Activated CD4-positive, alpha-beta T cell treated with anti-CD3 and anti-CD28 coated beads for 36 hours (primary cell): ENCODE results near the gene TFF2. TPM values are rescaled to one million over a fixed set of nuclear protein-coding genes. Genes with fewer than 3 reads are reported as not detected.

Experiments
- ATAC-seq: fragments of 200-7000 bp; cut with Tn5 transposase; one replicate; pipeline ENCODE4 v1.10.0; 2021; ENCODE audit warnings: mild to moderate bottlenecking, moderate library complexity
- CTCF ChIA-PET: fragments of 350-600 bp; sonication (Branson Sonifier 250); formaldehyde crosslinking; loops from one replicate; lab custom pipeline; 2021; ENCODE audit warnings: antibody characterized with exemption; lab: Charles Lee
- POLR2A ChIA-PET: fragments of 350-600 bp; sonication (Branson Sonifier 250); formaldehyde crosslinking; loops from one replicate; lab custom pipeline; 2021; ENCODE audit warnings: antibody characterized with exemption, inconsistent platforms; lab: Charles Lee
- DNase-seq: peaks from one replicate; pipeline ENCODE4 v3.0.0-alpha.2; 2020
- H3K27ac Mint-ChIP-seq: one replicate; pipeline ENCODE4 v1.8.0; 2021; ENCODE audit warnings: mixed read lengths
- H3K27me3 Mint-ChIP-seq: one replicate; pipeline ENCODE4 v1.8.0; 2021; ENCODE audit warnings: mixed read lengths
- H3K36me3 Mint-ChIP-seq: one replicate; pipeline ENCODE4 v1.8.0; 2021; ENCODE audit warnings: low read depth, mixed read lengths
- H3K4me1 Mint-ChIP-seq: one replicate; pipeline ENCODE4 v1.8.0; 2021; ENCODE audit warnings: mixed read lengths
- H3K4me3 Mint-ChIP-seq: one replicate; pipeline ENCODE4 v1.8.0; 2021; ENCODE audit warnings: mild to moderate bottlenecking, moderate library complexity, mixed read lengths
- H3K9me3 Mint-ChIP-seq: one replicate; pipeline ENCODE4 v1.8.0; 2021; ENCODE audit warnings: low read depth, mixed read lengths
- intact Hi-C, 2 experiments: fragments of 100-400 bp; cut with DNase I in 1 of 2; cut with micrococcal nuclease in 1 of 2; formaldehyde crosslinking; loops; one replicate each; pipeline versions ENCODE4 v1.14.2 to v1.15.1; 2022 to 2024; cut with DNase I, micrococcal nuclease
- total RNA-seq, 2 experiments: library from RNA; stranded (reverse); gene quantifications; one replicate each; pipeline ENCODE4 v1.2.3, GENCODE V29; 2021

Gene TFF2
- total RNA-seq, 2 experiments from 2014 or later = not detected

DNA sequence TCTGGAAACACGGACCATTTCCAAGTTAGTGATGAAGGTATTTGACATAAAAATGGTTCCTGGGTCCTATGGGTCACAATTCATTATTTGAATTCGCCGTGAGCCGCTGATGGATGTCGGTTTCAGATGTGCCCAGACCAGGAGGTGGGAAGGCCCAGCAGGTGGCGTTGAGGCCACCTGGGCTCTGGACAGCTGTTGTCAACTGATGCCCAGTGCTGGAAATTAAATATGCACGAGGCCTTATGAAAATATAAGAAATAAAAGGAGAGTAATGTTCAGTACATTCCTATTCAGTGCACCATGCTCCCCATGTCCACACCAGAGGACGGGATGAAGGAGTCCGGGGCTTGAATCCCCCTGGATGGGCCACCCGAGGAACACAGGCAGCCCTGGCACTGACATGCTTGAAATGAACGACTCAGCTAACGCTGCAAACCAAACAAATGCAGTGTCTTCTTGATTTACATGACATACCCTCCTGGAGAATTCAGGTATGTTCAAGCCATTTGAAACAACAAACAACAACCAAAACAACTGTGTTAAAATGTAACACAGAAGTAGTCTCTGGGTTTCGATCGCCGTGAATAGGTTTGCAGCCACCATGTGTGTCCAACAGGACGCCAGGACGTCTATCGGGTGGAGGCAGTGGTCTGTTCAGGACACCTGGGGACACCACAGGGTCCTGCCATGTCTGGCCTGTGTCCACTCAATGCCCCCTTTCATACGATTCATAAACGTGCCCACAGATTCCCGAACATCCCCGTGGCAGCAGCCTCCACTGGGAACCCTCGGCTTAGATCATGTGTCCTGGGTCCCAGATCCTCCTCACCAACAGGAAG, 41.7 kb downstream of the TFF2 start:
- no peak for ATAC-seq
- CTCF ChIA-PET = interaction anchor here (0.6 to 3.6 kb wide), 20 partner anchors 10 to 376 kb away, joined by 3 to 21 read pairs (median 3); no protein-coding TSS in a partner anchor
- Mint-ChIP-seq H3K27me3 (peaks cover 2% of the 10 kb centered on the region), H3K4me3 (no peak overlapping the region), H3K9me3 (no peaks in the 10 kb centered on the region), H3K36me3 (no peaks in the 10 kb centered on the region), H3K27ac (no peak overlapping the region), H3K4me1 (no peaks in the 10 kb centered on the region)
- no peak for DNase-seq
- intact Hi-C loops = loop anchor here (1.0 to 5.0 kb wide), 2 partner anchors 141 to 218 kb away; no protein-coding TSS in a partner anchor
- POLR2A ChIA-PET = no interaction called here

DNA sequence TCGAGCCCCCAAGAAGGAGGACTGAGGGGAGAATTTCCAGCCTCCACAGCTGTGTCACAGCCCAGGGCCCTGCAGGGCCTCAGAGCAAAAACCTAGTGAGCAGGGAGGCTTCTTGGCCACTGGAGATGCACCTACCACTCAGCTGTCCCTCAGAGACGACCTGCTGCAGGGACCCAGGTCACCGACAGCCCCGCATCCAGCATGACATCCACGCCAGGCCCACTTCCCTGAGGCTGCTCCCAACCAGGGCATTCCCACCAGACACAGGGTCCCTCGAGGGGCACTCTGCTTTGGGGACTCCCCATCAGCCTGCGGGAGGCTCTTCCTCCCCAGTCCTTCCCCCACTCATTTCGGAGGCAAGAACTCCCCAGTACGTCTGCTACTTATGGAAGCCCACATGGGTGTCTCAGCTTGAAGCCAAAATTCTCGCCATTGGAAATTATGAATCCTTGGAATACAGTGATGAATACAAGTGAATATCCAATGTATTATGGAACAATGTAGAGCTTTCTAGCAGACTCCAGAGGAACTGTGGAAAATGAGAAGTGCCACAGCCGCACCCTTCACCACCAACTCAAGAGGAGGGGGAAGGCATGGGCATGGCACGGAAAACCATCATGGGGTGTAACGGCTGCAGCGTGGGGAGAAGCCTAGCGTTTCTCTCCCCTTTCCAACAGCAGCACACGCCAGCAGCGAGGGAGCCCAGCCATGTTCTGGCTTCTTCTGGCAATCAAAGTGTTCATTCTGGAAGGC, 42.5 kb downstream of the TFF2 start:
- no peaks in the 10 kb centered on the region for H3K36me3 Mint-ChIP-seq
- POLR2A ChIA-PET = no interaction called here
- H3K27ac Mint-ChIP-seq = no peak overlapping the region
- H3K27me3 Mint-ChIP-seq = peaks cover 2% of the 10 kb centered on the region
- intact Hi-C loops = loop anchor here in 1 of 2 experiments (5.0 kb wide), 1 partner anchor 219 kb away; no protein-coding TSS in a partner anchor
- H3K4me3 Mint-ChIP-seq = no peak overlapping the region
- H3K9me3 Mint-ChIP-seq = no peaks in the 10 kb centered on the region
- H3K4me1 Mint-ChIP-seq = no peaks in the 10 kb centered on the region
- ATAC-seq (no peak), DNase-seq (no peak)
- CTCF ChIA-PET = interaction anchor here (0.7 to 3.6 kb wide), 5 partner anchors 9 to 179 kb away, joined by 3 to 21 read pairs (median 3); no protein-coding TSS in a partner anchor

DNA sequence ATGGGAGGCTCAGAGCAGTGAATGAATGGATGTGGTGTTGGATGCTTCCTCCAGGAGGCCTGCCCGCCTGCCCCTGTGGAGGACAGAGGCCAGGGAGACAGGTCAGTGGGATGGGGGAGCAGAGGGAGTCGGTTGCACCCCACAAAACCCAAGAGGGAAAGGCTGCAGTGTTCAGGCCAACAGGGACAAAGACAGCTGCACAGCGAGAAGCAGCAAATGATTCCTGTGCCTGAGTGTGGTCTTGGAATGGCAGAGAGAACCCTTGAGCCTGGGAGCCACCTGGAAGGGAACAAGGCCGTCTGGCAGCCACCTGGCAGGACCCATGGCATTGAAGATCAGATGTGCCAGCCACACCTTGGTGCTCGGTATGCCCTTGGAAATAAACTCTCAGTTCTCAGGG, 43.7 kb downstream of the TFF2 start:
- POLR2A ChIA-PET = no interaction called here
- H3K4me3 Mint-ChIP-seq = no peak overlapping the region
- H3K36me3 Mint-ChIP-seq = no peaks in the 10 kb centered on the region
- ATAC-seq (no peak), DNase-seq (no peak)
- H3K9me3 Mint-ChIP-seq = no peaks in the 10 kb centered on the region
- no peaks in the 10 kb centered on the region for H3K4me1 Mint-ChIP-seq
- no peak overlapping the region for H3K27ac Mint-ChIP-seq
- H3K27me3 Mint-ChIP-seq = peaks cover 2% of the 10 kb centered on the region
- intact Hi-C loops = loop anchor here in 1 of 2 experiments (5.0 kb wide), 1 partner anchor 220 kb away; no protein-coding TSS in a partner anchor
- CTCF ChIA-PET = no interaction called here

DNA sequence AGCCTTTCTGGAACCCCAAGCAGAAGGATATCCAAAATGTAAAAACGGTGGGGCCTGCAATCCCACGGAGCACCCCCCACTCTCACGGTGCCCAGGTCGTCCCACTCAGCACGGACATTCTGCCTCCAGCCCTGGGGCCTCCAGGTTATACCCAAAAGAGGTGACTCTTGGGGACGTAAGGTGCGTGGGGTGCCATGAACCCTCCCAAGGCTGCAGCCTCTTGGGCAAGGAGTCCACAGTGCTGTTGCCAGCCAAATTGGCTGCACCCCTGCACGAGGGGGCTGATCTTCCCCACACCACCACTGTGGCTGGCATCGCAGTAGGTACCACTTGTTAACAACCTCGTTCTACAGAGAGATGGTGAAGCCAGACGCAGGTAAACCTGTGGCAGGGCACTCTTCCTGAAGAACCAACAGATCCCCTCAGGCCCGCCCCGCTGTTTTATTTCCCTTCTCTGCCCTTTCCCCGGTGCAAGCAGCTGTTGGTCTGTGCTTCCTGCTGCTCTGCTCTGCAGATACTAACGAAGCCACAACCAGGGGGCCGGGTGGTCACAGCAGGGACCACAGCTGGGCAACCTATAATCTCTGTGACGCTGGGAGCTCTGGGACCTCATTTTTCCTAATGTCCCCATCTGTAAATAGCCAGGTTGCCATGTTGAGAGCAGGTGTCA, 44.3 kb downstream of the TFF2 start:
- CTCF ChIA-PET = interaction anchor here (0.6 kb wide), 1 partner anchor 62 kb away, joined by 3 read pairs; no protein-coding TSS in a partner anchor

DNA sequence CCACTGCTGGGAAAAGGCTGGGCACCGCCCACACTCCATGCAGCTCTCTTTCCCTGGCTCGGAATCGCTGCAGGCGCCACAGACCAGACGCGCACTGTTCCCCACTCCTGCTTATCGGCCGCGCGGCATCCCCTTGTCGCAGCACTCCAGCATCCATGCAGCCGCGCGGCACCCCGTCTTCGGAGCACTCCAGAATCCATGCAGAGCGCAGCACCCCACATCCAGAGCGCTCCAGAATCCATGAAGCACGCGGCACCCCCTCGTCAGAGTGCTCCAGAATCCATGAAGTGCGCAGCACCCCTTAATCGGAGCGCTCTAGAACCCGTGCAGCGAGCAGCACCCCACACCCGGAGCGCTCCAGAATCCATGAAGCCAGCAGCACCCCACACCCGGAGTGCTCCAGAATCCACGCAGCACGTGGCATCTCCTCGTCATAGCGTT, 45.1 kb downstream of the TFF2 start:
- Mint-ChIP-seq H3K27me3 (peaks cover 2% of the 10 kb centered on the region), H3K27ac (no peak overlapping the region), H3K4me1 (no peaks in the 10 kb centered on the region), H3K9me3 (no peaks in the 10 kb centered on the region), H3K36me3 (no peaks in the 10 kb centered on the region), H3K4me3 (no peak overlapping the region)
- CTCF ChIA-PET = no interaction called here
- intact Hi-C loops = loop anchor here in 1 of 2 experiments (5.0 kb wide), 1 partner anchor 222 kb away; no protein-coding TSS in a partner anchor
- no peak for DNase-seq
- ATAC-seq = no peak
- POLR2A ChIA-PET = no interaction called here

More for the DNA sequence above, 44.3 kb downstream of the TFF2 start:
- Mint-ChIP-seq H3K36me3 (no peaks in the 10 kb centered on the region), H3K9me3 (no peaks in the 10 kb centered on the region), H3K4me1 (no peaks in the 10 kb centered on the region), H3K4me3 (no peak overlapping the region), H3K27me3 (peaks cover 2% of the 10 kb centered on the region), H3K27ac (no peak overlapping the region)
- POLR2A ChIA-PET = no interaction called here
- ATAC-seq (no peak), DNase-seq (no peak)
- intact Hi-C loops = loop anchor here in 1 of 2 experiments (5.0 kb wide), 1 partner anchor 221 kb away; no protein-coding TSS in a partner anchor

DNA sequence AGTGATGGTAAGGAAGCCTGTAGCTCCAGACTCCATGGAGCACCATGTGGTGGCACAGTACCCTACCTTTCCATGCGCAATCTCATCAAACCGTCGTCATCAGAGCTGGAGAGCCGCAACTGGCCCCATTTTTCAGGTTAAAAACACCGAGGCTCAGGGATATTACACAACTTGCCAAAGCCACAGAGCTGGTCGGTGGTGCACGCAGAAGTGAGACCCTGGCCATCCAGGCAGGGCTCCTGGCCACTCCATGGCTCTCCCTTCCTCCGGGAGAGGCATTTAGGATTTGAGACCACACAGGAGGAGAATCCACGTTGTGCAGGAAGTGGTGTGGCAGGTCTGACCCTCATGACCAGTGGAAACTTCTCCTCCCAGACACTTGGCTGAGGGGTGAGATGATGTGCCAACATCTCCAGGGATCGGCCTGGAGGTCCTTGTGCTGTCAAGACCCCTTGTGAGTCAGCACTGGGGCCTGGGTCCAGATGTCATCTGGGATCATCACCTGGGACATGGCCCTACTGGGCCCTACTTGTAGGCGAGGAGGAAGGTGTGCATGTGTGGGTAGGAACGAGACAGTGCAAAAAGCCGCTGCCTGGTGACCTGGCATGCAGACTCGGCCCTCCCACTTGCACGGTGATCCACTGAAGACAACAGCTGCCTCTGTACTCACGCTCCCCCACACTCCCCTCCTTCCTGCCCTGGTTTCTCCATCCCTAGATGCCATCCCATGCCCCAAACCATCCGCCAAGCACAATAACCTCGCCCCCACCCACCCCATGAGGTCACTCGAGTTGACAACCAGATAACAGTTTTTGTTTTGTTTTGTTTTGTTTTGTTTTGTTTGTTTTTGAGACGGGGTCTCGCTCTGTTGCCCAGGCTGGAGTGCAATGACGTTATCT, 46.0 kb downstream of the TFF2 start:
- ChIA-PET POLR2A (no interaction called here), CTCF (interaction anchor here (0.7 kb wide), 1 partner anchor 10 kb away, joined by 3 read pairs; no protein-coding TSS in a partner anchor)
- no peak for ATAC-seq
- Mint-ChIP-seq H3K27me3 (peaks cover 2% of the 10 kb centered on the region), H3K4me3 (no peak overlapping the region), H3K9me3 (no peaks in the 10 kb centered on the region), H3K27ac (no peak overlapping the region), H3K36me3 (no peaks in the 10 kb centered on the region), H3K4me1 (peaks cover 4% of the 10 kb centered on the region)
- DNase-seq = no peak
- intact Hi-C loops = loop anchor here in 1 of 2 experiments (5.0 kb wide), 1 partner anchor 222 kb away; no protein-coding TSS in a partner anchor

DNA sequence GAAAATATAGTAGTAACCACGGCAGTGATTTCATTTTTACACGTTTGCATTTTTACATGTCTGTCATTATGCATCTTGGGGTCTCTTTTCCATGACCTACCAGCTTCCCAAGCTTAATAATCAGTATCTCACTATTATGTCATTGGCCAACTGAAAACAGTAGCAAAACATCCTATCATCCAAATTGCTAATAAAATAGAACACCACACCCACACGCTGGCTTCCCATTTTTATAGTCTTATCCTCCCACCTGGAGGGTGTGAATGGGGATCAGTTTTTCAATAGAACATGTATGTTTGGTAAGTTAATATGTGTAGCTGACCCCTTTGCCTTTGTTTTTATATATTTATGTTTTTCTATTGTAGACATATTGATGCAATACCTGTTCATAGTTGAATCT, 47.4 kb downstream of the TFF2 start:
- POLR2A ChIA-PET = no interaction called here
- Mint-ChIP-seq H3K36me3 (no peaks in the 10 kb centered on the region), H3K27ac (no peak overlapping the region), H3K27me3 (peaks cover 2% of the 10 kb centered on the region), H3K9me3 (no peaks in the 10 kb centered on the region), H3K4me3 (no peak overlapping the region), H3K4me1 (peaks cover 13% of the 10 kb centered on the region)
- no peak for DNase-seq
- ATAC-seq = no peak
- intact Hi-C loops = no loop called here
- CTCF ChIA-PET = interaction anchor here (1.0 kb wide), 1 partner anchor 158 kb away, joined by 3 read pairs; no protein-coding TSS in a partner anchor

DNA sequence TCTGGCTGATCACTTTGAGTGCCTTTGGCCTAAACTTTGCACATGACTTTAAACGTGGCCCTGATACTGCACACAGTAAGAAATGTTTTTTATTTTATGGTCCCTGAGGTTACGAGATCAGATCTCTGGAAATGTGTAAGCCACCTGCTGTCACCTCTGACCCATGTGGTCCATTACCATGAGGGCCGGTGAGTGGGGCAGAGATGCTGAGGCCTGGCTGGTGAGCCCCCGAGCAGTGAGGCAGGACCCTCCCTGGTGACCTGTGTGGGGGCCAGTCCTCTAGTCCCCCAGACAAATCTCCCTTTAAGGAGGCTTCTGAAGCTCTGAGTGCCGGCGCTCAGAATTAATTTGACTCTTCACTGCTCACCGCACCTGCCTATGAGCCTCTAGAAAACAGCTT, 48.0 kb downstream of the TFF2 start:
- no peak for DNase-seq
- no peaks in the 10 kb centered on the region for H3K36me3 Mint-ChIP-seq
- H3K9me3 Mint-ChIP-seq = no peaks in the 10 kb centered on the region
- POLR2A ChIA-PET = no interaction called here
- H3K4me1 Mint-ChIP-seq = peaks cover 13% of the 10 kb centered on the region
- no peak for ATAC-seq
- no peak overlapping the region for H3K27ac Mint-ChIP-seq
- H3K4me3 Mint-ChIP-seq = no peak overlapping the region
- CTCF ChIA-PET = interaction anchor here (0.7 to 1.0 kb wide), 2 partner anchors 40 to 157 kb away, joined by 3 read pairs; no protein-coding TSS in a partner anchor
- peaks cover 2% of the 10 kb centered on the region for H3K27me3 Mint-ChIP-seq
- intact Hi-C loops = no loop called here

DNA sequence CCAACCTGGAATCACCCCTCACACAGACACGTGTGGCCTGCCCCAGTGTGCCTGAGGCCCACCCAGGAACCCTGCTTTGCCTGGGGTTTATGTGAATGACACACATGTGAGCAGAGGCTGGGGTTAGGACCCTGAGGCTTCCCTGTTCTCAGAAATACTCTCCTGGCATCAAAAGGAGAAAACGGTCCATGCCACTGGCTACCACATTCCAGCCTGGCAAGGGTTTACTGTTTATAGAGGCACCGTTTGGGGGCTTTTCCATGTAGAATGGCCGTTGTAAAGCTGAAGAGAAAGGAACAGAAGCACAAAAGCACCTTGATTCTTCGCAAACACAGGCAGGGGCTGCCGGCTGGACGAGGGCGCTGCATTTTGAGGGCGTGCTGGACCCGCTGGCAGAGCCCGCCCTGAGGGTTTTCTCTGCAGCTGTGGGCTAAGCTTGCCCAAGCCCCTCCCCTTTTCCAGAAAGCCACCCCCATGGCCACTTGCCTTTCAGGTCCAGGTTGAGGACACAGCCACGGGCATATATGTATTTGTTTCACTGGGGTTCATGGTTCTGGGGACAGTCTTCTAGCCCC, 48.6 kb downstream of the TFF2 start:
- no peak overlapping the region for H3K27ac Mint-ChIP-seq
- H3K4me1 Mint-ChIP-seq = peaks cover 13% of the 10 kb centered on the region
- H3K36me3 Mint-ChIP-seq = no peaks in the 10 kb centered on the region
- ChIA-PET CTCF (interaction anchor here (0.7 to 1.5 kb wide), 5 partner anchors 8 to 156 kb away, joined by 3 to 5 read pairs (median 3); no protein-coding TSS in a partner anchor), POLR2A (no interaction called here)
- H3K9me3 Mint-ChIP-seq = no peaks in the 10 kb centered on the region
- DNase-seq (no peak), ATAC-seq (no peak)
- intact Hi-C loops = no loop called here
- no peak overlapping the region for H3K4me3 Mint-ChIP-seq
- peaks cover 2% of the 10 kb centered on the region for H3K27me3 Mint-ChIP-seq
